ENCODE measurements around the gene ERC1. TPM values are rescaled to one million over a fixed set of nuclear protein-coding genes. Genes with fewer than 3 reads are reported as not detected.

Gene ERC1
- total and polyA plus RNA-seq, 7 donors = 5.4 to 97.8 (median 34.6) TPM

DNA sequence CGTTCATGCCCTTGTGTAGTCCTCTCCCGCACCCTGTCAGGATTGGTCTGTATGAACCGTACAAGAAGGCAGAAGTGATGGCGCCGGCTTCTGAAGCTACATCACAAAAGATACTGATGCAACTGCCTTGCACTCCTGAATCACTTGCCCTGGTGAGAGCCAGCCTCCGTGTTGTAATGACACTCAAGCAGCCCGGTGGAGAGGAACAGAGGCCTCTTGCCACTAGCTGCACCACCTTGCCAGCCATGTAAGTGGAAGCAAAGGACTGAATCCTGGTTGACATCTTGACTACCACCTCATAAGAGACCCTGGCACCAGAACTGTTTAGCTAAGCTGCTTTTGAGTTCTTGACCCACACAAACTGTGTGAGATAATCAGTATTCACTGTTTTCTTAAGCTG, 266.0 kb downstream of the ERC1 start:
- intact Hi-C loops (cut with DNase I) = no loop called here
- WGBS, 2 donors = 89 to 96% methylated on average over 7 of the region's 7 CpGs
- TF ChIP-seq POLR2A (IDR thresholded peaks at IDR 0.05) (no peak), EP300 (IDR thresholded peaks at IDR 0.05) (no peak), POLR2AphosphoS5 (IDR thresholded peaks at IDR 0.05) (no peak)
- TF ChIP-seq, protein P1, sequence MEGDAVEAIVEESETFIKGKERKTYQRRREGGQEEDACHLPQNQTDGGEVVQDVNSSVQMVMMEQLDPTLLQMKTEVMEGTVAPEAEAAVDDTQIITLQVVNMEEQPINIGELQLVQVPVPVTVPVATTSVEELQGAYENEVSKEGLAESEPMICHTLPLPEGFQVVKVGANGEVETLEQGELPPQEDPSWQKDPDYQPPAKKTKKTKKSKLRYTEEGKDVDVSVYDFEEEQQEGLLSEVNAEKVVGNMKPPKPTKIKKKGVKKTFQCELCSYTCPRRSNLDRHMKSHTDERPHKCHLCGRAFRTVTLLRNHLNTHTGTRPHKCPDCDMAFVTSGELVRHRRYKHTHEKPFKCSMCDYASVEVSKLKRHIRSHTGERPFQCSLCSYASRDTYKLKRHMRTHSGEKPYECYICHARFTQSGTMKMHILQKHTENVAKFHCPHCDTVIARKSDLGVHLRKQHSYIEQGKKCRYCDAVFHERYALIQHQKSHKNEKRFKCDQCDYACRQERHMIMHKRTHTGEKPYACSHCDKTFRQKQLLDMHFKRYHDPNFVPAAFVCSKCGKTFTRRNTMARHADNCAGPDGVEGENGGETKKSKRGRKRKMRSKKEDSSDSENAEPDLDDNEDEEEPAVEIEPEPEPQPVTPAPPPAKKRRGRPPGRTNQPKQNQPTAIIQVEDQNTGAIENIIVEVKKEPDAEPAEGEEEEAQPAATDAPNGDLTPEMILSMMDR (IDR thresholded peaks at IDR 0.05) = no peak
- Histone ChIP-seq H3K27ac (no peak overlapping the region), H3K27me3 (no peaks in the 10 kb centered on the region), H3K36me3 (peaks cover 0 to 14% (median 0%) of the 10 kb centered on the region in 4 donors), H3K4me1 (no peaks in the 10 kb centered on the region), H3K9me3 (no peaks in the 10 kb centered on the region), H3K4me3 (no peak overlapping the region)
- DNase-seq = no peak

DNA sequence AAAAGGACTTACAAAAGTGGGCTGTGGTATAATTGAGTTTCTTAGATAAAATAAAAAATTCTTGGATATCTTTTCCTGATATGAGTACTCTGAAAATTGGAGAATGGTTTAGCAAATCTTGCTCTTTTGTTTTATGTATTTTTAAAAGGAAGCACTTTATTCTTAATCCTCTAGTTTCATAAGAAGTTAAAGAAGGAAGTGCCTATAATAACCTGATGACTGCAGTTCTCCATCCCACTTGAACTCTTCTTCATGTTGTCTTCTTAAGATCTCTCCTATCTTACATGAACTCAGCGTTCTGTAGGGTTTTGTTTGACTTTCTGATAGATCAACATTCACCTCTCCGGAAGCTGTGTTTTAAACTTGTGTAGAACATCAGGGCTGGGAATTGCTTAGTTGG, 271.0 kb downstream of the ERC1 start:
- Histone ChIP-seq H3K27ac (no peak overlapping the region), H3K36me3 (peaks cover 0 to 45% (median 0%) of the 10 kb centered on the region in 4 donors), H3K27me3 (no peaks in the 10 kb centered on the region), H3K4me3 (no peak overlapping the region), H3K9me3 (no peaks in the 10 kb centered on the region), H3K4me1 (no peaks in the 10 kb centered on the region)
- intact Hi-C loops (cut with DNase I) = no loop called here
- TF ChIP-seq POLR2AphosphoS5 (IDR thresholded peaks at IDR 0.05) (no peak), POLR2A (IDR thresholded peaks at IDR 0.05) (no peak), EP300 (IDR thresholded peaks at IDR 0.05) (no peak)
- TF ChIP-seq, protein P1 (IDR thresholded peaks at IDR 0.05) = no peak
- WGBS, 2 donors = 84 to 87% methylated on average over 2 of the region's 2 CpGs
- DNase-seq = no peak

DNA sequence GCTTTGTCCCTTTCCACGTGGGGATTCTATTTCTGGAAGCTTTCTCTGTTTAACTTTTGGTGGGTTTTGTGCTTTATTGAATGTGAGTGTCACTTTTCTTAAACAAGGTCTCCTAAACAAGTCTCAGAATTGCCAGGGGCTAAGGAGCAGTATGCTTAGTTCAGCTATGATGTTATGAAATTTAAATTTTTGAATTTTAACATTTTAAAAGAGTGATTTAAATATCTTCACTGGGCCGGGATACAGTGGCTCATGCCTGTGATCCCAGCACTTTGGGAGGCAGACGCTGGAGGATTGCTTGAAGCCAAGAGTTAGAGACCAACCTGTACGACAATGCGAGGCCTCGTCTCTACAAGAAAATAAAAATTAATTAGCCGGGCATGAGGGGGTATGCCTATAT, 276.2 kb downstream of the ERC1 start:
- TF ChIP-seq POLR2A (IDR thresholded peaks at IDR 0.05) (no peak), POLR2AphosphoS5 (IDR thresholded peaks at IDR 0.05) (no peak), EP300 (IDR thresholded peaks at IDR 0.05) (no peak)
- TF ChIP-seq, protein P1 (IDR thresholded peaks at IDR 0.05) = no peak
- H3K27ac ChIP-seq = no peak overlapping the region
- peaks cover 0 to 32% (median 0%) of the 10 kb centered on the region in 4 donors for H3K36me3 ChIP-seq
- no peaks in the 10 kb centered on the region for H3K9me3 ChIP-seq
- H3K27me3 ChIP-seq = no peaks in the 10 kb centered on the region
- H3K4me1 ChIP-seq = no peaks in the 10 kb centered on the region
- intact Hi-C loops (cut with DNase I) = no loop called here
- 93 to 95% methylated on average over 7 of the region's 7 CpGs for WGBS, 2 donors
- DNase-seq = no peak
- no peak overlapping the region for H3K4me3 ChIP-seq

DNA sequence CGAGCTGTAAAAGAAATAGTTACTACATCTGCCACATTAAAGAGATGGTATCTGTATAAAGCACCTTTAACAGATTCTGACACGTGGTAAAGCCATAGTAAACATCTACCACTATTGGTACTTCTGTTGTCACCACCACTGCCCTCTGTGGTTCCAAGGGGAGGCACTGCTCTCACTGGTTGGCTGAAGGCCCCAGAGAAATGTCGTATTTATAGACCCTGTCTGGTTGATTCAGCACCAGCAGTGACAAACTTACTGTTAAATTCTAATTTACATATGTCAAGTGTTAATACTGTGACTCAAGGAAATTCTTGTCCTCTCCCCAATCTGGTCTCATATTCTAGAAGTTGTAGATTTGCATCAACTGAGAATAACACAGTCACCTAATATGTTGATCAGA, 281.1 kb downstream of the ERC1 start:
- Histone ChIP-seq H3K9me3 (no peaks in the 10 kb centered on the region), H3K27me3 (no peaks in the 10 kb centered on the region), H3K27ac (no peak overlapping the region), H3K36me3 (no peaks in the 10 kb centered on the region), H3K4me3 (no peak overlapping the region), H3K4me1 (no peaks in the 10 kb centered on the region)
- intact Hi-C loops (cut with DNase I) = no loop called here
- 82 to 89% methylated on average over 3 of the region's 3 CpGs for WGBS, 2 donors
- TF ChIP-seq, protein P1 (IDR thresholded peaks at IDR 0.05) = no peak
- TF ChIP-seq POLR2AphosphoS5 (IDR thresholded peaks at IDR 0.05) (no peak), POLR2A (IDR thresholded peaks at IDR 0.05) (no peak), EP300 (IDR thresholded peaks at IDR 0.05) (no peak)
- no peak for DNase-seq

DNA sequence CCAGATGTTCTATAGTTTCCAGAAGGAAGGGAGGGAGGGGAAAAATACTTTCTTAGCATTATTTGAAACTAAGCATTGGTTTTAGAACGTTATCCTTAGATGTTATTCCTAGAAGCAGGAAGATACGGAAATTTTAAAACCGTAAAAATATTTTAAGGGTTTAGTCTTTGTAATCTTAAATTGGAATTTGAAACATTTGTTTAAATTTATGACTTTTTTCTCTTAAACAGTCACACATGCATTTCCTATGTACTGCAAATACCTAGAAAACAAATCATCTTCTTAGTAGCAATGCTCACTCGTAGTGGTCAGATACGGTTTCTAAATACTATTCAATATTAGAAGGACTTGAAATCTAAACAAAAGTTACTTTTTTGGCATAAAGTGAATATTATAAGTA, 282.0 kb downstream of the ERC1 start:
- Histone ChIP-seq H3K27ac (no peak overlapping the region), H3K9me3 (no peaks in the 10 kb centered on the region), H3K27me3 (no peaks in the 10 kb centered on the region), H3K4me3 (no peak overlapping the region), H3K36me3 (no peaks in the 10 kb centered on the region), H3K4me1 (no peaks in the 10 kb centered on the region)
- no peak for TF ChIP-seq POLR2AphosphoS5 (IDR thresholded peaks at IDR 0.05)
- TF ChIP-seq, protein P1 (IDR thresholded peaks at IDR 0.05) = no peak
- TF ChIP-seq POLR2A (IDR thresholded peaks at IDR 0.05) = no peak
- no peak for TF ChIP-seq EP300 (IDR thresholded peaks at IDR 0.05)
- DNase-seq = no peak
- WGBS, 2 donors = 89 to 95% methylated on average over 5 of the region's 5 CpGs
- intact Hi-C loops (cut with DNase I) = no loop called here
